Natural killer cell (primary cell): Measurements from ENCODE around the gene FNBP1. TPM values are rescaled to one million over a fixed set of nuclear protein-coding genes. Genes with fewer than 3 reads are reported as not detected.

Experiments
- ATAC-seq, 3 donors: fragments of 150-1000 bp in 2 of 3; fragments of 200-7000 bp in 1 of 3; cut with Tn5 transposase; 1 replicate in 1 of 3; 2 replicates in 2 of 3; pipeline ENCODE4 v1.10.0; 2021; ENCODE audit warnings: mild to moderate bottlenecking in 2 of 3, moderate library complexity in 2 of 3
- DNase-seq, 2 donors: peaks; one replicate each; pipeline versions ENCODE4 v3.0.0 to v3.0.0-alpha.2; 2013 to 2021; ENCODE audit warnings: mixed read lengths in 1 of 2
- H3K27ac ChIP-seq: one replicate; pipeline ENCODE4 v1.5.1; 2013; ENCODE audit warnings: mild to moderate bottlenecking, low read length
- H3K27me3 ChIP-seq: one replicate; pipeline ENCODE4 v1.6.1; 2013; ENCODE audit warnings: low read length; ENCODE audit not compliant: control insufficient read depth, insufficient read depth
- H3K36me3 ChIP-seq: one replicate; pipeline ENCODE4 v1.6.1; 2013; ENCODE audit warnings: low read length; ENCODE audit not compliant: control insufficient read depth, insufficient read depth
- H3K4me1 ChIP-seq: one replicate; pipeline ENCODE4 v1.6.1; 2013; ENCODE audit warnings: low read length; ENCODE audit not compliant: control insufficient read depth, insufficient read depth
- H3K4me3 ChIP-seq: one replicate; pipeline ENCODE4 v1.5.1; 2013; ENCODE audit warnings: low read length
- H3K9me3 ChIP-seq: one replicate; pipeline ENCODE4 v1.6.1; 2013; ENCODE audit warnings: low read length; ENCODE audit not compliant: control insufficient read depth, insufficient read depth
- H3K27ac Mint-ChIP-seq, 2 donors: one replicate each; pipeline ENCODE4 v1.8.0; 2022; ENCODE audit warnings: mild to moderate bottlenecking in 2 of 2, mixed read lengths in 2 of 2, moderate library complexity in 1 of 2
- H3K27me3 Mint-ChIP-seq, 2 donors: one replicate each; pipeline ENCODE4 v1.8.0; 2022; ENCODE audit warnings: low read depth in 2 of 2, mixed read lengths in 2 of 2
- H3K36me3 Mint-ChIP-seq: one replicate; pipeline ENCODE4 v1.8.0; 2022; ENCODE audit warnings: mixed read lengths
- H3K4me1 Mint-ChIP-seq, 2 donors: one replicate each; pipeline ENCODE4 v1.8.0; 2022; ENCODE audit warnings: mixed read lengths in 2 of 2
- H3K4me3 Mint-ChIP-seq: one replicate; pipeline ENCODE4 v1.8.0; 2022; ENCODE audit warnings: mild to moderate bottlenecking, moderate library complexity, mixed read lengths
- H3K9me3 Mint-ChIP-seq, 2 donors: one replicate each; pipeline ENCODE4 v1.8.0; 2022; ENCODE audit warnings: mixed read lengths in 2 of 2
- WGBS: methylation state at CpG from one replicate; pipeline ENCODE4 v1.1.7; 2013; ENCODE audit warnings: missing lambda C conversion rate; ENCODE audit not compliant: insufficient coverage; 5-methylcytosine and 5-hydroxymethylcytosine counted together
- intact Hi-C: fragments of 100-400 bp; cut with micrococcal nuclease; formaldehyde crosslinking; loops from one replicate; pipeline ENCODE4 v1.14.2; 2022
- total RNA-seq, 4 donors: library from RNA; stranded (reverse); fragments of 120-200 nt in 1 of 4; gene quantifications; one replicate each; pipeline versions ENCODE4 v1.2.3 to v1.2.4, GENCODE V29; 2013 to 2022
- TF ChIP-seq, protein P1 (sequence below): fragments of 200-600 bp; IDR thresholded peaks from one replicate; pipeline ENCODE4 v1.8.0; 2022; ENCODE audit warnings: antibody characterized with exemption

FNBP1 gene
- total RNA-seq, 3 donors from 2014 or later (not counting 1 experiment from before 2014, with no cell fraction given), result 177 to 209 (median 203) TPM

DNA sequence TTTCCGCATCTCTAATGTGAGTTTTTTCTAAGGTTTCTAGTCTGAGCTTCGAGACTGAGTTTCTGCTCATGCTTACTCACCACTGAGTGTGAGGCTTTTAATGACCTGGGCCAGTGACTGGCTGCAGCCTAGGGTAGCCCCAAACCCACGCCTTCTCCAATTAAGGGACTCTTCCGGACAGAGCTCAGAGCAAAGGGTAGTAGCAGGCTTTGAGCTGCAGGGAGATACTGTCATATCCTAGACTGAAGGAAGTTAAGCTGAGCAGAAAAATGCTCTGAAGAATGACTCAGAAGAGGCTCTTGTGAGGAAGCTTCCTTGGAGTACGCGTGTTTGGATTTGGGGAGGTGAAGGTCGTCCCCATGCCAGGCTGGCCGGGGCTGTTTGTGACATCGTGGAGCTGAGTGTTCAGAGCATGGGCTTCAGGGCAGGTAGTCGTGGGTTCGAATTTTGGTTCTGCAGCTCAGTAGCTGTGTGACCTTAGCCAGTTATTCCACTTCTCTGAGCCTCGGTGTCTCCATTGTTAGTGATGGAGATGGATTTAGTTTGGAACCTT lies 204.2 kb downstream of the FNBP1 start:
- H3K27me3 Mint-ChIP-seq, result no peaks in the 10 kb centered on the region
- 89% methylated on average over 12 of the region's 12 CpGs for WGBS
- H3K4me3 ChIP-seq, result no peak overlapping the region
- H3K36me3 ChIP-seq, result peaks cover 16% of the 10 kb centered on the region
- peaks cover 47 to 54% of the 10 kb centered on the region in 2 donors for H3K4me1 Mint-ChIP-seq
- H3K36me3 Mint-ChIP-seq, result no peaks in the 10 kb centered on the region
- no peaks in the 10 kb centered on the region for H3K9me3 Mint-ChIP-seq
- TF ChIP-seq, protein P1, sequence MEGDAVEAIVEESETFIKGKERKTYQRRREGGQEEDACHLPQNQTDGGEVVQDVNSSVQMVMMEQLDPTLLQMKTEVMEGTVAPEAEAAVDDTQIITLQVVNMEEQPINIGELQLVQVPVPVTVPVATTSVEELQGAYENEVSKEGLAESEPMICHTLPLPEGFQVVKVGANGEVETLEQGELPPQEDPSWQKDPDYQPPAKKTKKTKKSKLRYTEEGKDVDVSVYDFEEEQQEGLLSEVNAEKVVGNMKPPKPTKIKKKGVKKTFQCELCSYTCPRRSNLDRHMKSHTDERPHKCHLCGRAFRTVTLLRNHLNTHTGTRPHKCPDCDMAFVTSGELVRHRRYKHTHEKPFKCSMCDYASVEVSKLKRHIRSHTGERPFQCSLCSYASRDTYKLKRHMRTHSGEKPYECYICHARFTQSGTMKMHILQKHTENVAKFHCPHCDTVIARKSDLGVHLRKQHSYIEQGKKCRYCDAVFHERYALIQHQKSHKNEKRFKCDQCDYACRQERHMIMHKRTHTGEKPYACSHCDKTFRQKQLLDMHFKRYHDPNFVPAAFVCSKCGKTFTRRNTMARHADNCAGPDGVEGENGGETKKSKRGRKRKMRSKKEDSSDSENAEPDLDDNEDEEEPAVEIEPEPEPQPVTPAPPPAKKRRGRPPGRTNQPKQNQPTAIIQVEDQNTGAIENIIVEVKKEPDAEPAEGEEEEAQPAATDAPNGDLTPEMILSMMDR, result no peak
- H3K4me3 Mint-ChIP-seq, result peak overlapping the region; percentile 28
- H3K9me3 ChIP-seq, result no peaks in the 10 kb centered on the region
- H3K4me1 ChIP-seq, result peaks cover 44% of the 10 kb centered on the region
- ATAC-seq (no peak), DNase-seq (peak in 1 of 2 donors; percentile 41)
- no peak overlapping the region for H3K27ac ChIP-seq
- H3K27me3 ChIP-seq, result no peaks in the 10 kb centered on the region
- intact Hi-C loops, result no loop called here
- H3K27ac Mint-ChIP-seq, result peak overlapping the region in 1 of 2 donors; percentile 44

Other genes with a start within 250 kb of the FNBP1 start
- 10 to 100 TPM; 20.2 to 30.5 (median 23.9) TPM for gene TOR1B, start 240.0 kb downstream of the FNBP1 start, total RNA-seq
- gene TOR1A, start 219.1 kb downstream of the FNBP1 start, total RNA-seq, result 10 to 100 TPM; 26.1 to 36.4 (median 34.8) TPM
- 10 to 100 TPM; 93.7 to 97.9 (median 97.6) TPM for gene C9orf78, start 207.9 kb downstream of the FNBP1 start, total RNA-seq
- 10 to 100 TPM; 66.8 to 86.1 (median 80.3) TPM for gene USP20, start 207.7 kb downstream of the FNBP1 start, total RNA-seq
- 10 to 100 TPM; 32.9 to 49.5 (median 41.8) TPM for gene GPR107, start 10.7 kb upstream of the FNBP1 start, total RNA-seq
- 1 to 10 TPM; 1.4 to 2.4 (median 1.5) TPM for gene NCS1, start 129.2 kb upstream of the FNBP1 start, total RNA-seq
- not detected for gene HMCN2, start 222.6 kb upstream of the FNBP1 start, total RNA-seq